IPS-18c (cell line): Measurements from ENCODE around the gene OR4D9.
"Not testable (repeated sequence)": the region's sequence is repeated elsewhere in the genome, so short reads cannot be mapped to it uniquely, and the experiment has no call there.

Experiments used
- H3K4me3 ChIP-seq: 2 replicates; pipeline ENCODE4 v1.7.0; 2013; ENCODE audit warnings: low read depth, mild to moderate bottlenecking, low read length, moderate library complexity; ENCODE audit not compliant: insufficient read depth
- H3K9me3 ChIP-seq: one replicate; pipeline ENCODE4 v1.6.1; 2013; ENCODE audit warnings: mild to moderate bottlenecking, low read length, moderate library complexity; ENCODE audit not compliant: control insufficient read depth, insufficient read depth

The OR4D9 gene

DNA sequence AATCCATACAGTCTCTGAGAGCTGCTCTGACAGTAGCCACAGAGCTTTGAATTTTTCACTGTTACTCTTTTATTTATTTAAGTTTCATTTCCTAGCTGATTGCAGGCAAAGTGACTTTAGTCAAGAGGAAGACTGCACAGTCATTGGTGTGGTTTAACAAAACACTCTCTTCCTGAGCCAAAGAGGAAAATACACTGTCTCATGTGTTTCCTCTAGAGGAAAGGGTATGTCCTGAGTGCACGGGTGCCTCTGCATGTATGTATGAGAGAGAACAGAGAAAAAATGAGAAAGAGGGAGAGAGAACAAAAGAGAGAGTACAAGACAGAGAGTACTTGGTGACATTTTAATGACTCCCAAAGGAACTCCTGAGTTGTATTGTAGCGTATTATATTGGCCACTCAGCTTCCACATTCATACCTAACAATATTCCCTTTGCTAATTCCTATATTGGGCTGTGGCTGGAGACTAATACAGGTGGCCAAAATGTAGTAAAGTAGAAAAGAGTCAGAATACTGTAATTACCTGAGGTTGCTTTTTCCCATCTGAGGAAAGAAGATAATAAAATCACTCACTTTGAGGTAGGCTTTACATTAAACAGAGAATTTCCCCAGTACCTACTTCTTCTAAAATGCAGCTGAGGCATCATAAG lies at the start of gene OR4D9:
OR4D9 (plus strand) TSS at position 599 of the 649 bp plus-strand sequence. CDS start 3,374 bp downstream, outside the sequence.
- H3K4me3 ChIP-seq = no peak within 1 kb of the TSS
- no peaks in the 10 kb centered on the region for H3K9me3 ChIP-seq

DNA sequence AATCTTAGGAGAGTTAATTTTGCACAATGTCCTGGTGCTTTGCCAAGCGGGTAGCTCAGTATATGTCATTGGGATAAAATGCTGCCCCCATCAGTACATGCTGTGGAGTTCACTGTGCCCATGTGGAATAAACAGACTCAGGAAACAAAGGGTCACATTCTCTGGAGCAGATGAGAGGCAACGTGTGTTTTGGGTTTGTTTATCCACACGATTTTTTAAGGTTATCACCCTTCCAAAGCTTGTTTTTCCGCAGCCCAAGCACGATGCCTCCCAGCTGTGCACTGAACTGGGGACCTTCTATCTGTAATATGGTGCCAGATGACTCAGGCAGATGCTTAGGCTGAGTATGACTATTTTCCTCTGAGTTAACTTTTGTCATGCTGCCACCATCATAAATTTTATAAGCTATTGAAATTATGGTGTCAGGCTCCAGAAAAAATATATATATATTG lies 48.1 kb upstream of the OR4D9 start:
- Histone ChIP-seq H3K4me3 (no peak overlapping the region), H3K9me3 (no peaks in the 10 kb centered on the region)

GRCh38 chr11:59473015-59473414 lies 38.3 kb upstream of the OR4D9 start, which contains the start of gene OR4D10:
TSS of gene OR4D10 (plus strand) at chr11:59473315. CDS start at chr11:59477430, 4,115 bp downstream.
- no peak within 1 kb of the TSS for H3K4me3 ChIP-seq
- H3K9me3 ChIP-seq = no peaks in the 10 kb centered on the region

DNA sequence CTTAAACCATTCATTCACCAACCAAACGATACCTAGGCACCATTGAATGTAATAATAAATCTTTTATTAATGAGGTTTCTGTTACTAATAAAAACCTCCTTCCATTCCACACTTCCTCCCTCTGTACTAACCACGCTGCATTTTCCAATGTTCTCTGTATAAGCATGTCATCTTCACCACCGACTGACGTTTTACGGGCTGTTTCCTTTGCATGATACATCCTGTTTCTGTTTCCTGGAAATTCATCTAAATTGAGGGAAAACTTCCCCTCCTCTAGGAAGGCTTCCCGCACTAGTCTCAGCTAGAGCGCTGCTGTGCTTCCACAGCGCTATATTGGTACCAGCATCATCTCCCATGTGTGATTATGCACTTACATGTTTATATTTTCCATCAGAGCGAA lies 36.2 kb upstream of the OR4D9 start:
- no peak overlapping the region for H3K4me3 ChIP-seq
- H3K9me3 ChIP-seq = no peaks in the 10 kb centered on the region

GRCh38 chr11:59479906-59480305 lies 31.4 kb upstream of the OR4D9 start:
- Histone ChIP-seq H3K4me3 (no peak overlapping the region), H3K9me3 (no peaks in the 10 kb centered on the region)

DNA sequence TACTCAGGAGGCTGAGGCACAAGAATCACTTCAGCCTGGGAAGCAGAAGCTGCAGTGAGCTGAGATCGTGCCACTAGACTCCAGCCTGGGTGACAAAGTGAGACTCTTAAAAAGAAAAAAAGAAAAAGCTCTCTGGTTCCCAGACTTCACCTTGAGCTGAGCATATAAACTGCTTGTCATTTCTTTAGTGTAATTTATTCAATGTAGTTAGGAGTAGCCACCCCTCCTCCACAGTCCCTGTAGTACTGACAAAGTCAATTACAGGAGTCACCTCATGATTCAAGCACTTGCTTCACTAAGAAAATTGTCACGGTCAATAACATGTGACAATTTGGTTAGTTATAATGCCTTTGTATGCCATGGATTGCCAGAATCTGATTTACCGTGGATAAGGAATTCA lies 31.0 kb upstream of the OR4D9 start:
- no peaks in the 10 kb centered on the region for H3K9me3 ChIP-seq
- H3K4me3 ChIP-seq = no peak overlapping the region

DNA sequence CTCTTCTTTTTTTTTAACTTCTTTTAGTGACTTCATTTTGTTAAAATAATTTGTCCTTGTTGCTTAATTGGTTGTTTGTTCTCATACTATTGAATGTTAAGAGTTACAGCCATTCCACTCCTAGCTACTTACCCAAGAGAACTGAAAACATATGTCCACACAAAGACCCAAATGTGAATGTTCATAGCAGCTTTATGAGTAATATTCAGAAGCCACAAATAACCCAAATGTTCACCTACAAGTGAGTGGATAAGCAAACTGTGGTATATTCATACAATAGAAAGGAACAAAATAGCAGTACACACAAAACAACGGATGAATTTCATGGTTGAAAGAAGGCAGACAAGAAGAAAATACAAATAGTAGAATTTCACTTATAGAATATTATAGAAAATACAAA lies 9.4 kb upstream of the OR4D9 start:
- H3K9me3 ChIP-seq = no peaks in the 10 kb centered on the region
- no peak overlapping the region for H3K4me3 ChIP-seq

DNA sequence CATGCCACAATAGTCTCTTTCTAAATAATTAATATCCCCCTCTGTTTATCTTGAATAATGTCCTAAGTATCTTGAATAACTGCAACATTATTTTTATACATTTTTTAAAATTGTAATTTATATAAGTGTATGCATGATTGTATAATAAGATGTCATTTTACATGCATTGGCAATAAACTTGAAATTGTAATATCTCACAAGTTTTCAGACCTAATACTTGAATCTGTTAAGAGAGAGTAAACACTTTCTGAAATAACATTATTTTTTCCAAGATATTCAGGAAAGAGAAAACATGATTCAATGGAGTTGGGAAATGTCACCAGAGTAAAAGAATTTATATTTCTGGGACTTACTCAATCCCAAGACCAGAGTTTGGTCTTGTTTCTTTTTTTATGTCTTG lies 8.1 kb upstream of the OR4D9 start, which contains the start of gene OR4D11:
OR4D11 (plus strand) TSS at position 301 of the 400 bp plus-strand sequence; CDS start at position 301, 0 bp downstream.
- no peak within 1 kb of the TSS for H3K4me3 ChIP-seq

GRCh38 chr11:59511675-59512074 lies 336 bp downstream of the OR4D9 start:
- Histone ChIP-seq H3K9me3 (no peaks in the 10 kb centered on the region), H3K4me3 (no peak overlapping the region)

More for the DNA sequence above, 8.1 kb upstream of the OR4D9 start, which contains the start of gene OR4D11:
- no peaks in the 10 kb centered on the region for H3K9me3 ChIP-seq

- H3K9me3 ChIP-seq, H3K4me3 ChIP-seq: not testable (repeated sequence)
Observed at GRCh38 chr11:59520139-59520538, 8.8 kb downstream of the OR4D9 start.

DNA sequence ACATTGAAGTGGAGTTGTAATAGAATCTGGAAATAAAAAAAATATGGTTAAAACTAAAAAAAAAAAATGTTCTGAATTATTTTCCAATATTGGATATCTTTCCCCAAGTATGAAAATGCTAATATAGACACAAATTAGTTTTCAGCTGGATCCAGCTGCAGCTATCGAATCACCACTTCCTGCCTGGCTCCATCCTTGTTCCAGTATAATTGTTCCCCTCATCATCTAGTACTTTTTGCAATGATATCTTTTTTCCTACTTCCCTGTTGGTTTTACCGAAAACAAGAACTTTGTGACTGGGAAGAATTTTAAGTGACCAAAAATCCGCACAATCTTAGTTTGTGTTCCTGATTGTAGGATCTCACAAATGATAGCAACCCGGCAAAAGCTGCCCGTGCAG lies 9.4 kb downstream of the OR4D9 start:
- Histone ChIP-seq H3K4me3 (no peak overlapping the region), H3K9me3 (no peaks in the 10 kb centered on the region)

DNA sequence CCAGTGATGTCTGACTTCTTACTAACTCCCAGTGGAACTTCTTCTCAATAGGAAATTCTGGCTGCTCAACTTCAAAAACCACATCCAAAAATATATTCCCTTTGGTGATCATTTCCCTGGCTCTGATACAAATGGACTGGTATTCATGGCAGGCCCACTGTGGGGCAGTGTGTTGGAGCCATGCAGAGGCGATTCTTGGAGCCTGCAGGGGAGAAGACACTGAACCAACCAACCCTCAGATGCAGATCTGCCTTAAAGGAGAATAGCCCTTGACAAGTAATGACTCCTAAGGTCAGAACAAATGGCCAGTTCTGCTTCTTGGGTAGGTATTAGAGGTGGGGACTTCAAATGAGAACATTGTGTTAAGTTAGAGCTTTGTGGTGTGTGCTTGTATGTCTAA lies 12.2 kb downstream of the OR4D9 start:
- Histone ChIP-seq H3K9me3 (no peaks in the 10 kb centered on the region), H3K4me3 (no peak overlapping the region)

DNA sequence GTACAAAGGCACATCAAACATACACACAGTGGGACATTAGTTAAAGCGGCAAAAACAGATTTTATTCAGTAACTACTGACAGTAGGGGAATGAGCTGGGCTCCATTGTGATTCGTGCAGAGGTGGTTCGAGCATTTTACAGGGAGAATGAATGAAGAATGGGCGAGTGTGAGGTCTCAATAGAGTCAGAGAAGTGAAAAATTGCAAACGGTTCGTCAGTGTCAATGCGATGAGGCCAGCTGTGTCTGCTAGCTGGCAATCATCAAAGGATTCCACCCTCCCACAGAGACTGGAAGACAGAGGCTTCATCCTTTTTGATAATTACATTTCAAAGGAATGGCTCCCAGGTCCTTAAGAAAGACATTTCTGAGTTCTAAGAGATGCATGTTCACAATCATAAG lies 17.4 kb downstream of the OR4D9 start:
- no peak overlapping the region for H3K4me3 ChIP-seq
- no peaks in the 10 kb centered on the region for H3K9me3 ChIP-seq

DNA sequence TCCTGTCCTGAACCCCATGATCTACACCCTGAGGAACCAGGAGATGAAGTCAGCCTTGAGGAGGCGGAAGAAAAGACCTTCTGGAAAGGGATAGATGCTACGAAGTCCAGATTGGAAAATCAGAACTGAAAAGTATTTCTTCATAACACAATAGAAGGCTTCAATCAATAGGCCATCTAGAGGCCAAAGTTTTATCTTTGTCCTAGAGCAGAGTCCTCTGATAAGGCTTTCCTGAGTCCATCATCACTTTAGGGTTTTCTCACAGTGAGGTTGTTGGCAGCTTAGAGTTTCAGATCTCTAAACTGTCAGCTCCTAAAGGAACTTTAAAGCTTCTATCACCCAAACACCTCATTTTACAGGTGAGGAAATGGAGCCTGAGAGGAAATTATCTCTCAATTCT lies 21.3 kb downstream of the OR4D9 start:
- H3K4me3 ChIP-seq = no peak overlapping the region
- H3K9me3 ChIP-seq = no peaks in the 10 kb centered on the region

DNA sequence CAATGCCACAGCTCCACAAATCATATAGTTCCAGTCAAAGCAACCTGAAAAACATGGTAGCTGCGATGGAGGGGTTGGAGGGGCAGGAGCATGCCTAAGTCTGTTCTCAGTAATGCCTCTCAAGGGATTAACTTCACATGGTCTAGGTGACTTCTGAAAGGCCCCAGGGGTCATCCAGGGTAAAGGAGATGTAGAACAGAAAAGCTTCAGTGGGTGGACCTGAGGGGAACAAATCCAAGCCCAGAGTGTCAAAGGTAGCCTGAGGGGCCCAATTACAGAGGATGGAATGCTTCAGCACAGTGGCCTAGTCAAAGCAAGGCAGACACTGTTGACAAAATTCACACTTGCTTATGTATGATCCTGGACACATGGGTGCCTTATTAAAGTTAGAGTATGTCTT lies 23.3 kb downstream of the OR4D9 start:
- Histone ChIP-seq H3K4me3 (no peak overlapping the region), H3K9me3 (no peaks in the 10 kb centered on the region)

DNA sequence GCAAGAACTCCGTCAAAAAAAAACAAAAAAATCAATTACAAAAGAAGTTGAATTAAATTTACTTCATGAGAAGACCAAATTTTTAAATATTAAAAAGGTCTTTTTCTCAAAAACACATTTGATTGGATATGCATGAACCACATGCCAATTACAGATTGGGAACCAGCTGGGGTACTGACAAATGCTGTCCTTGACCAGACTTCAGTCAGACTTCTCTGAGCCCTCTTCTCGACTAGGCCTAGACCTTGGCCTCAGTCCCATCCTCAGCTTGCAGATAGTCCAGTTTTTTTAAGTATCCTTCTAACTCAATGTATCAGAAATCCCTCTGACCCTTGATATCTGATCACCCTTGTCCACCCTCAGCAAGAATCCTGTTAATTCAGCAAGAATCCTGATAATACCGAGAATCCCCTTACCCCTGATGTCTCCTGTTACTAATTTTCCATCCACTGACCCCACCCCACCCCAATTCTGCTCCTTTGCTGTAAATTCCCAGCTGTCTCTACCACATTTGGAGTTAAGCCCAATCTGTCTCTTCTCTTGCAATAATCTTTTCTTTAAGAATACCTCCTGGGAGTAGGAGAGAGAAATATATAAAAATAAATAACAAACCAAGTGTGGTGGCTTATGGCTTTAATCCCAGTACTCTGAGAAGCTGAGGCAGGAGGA lies 30.9 kb downstream of the OR4D9 start:
- Histone ChIP-seq H3K4me3 (no peak overlapping the region), H3K9me3 (no peaks in the 10 kb centered on the region)

- not testable (repeated sequence) for H3K9me3 ChIP-seq, H3K4me3 ChIP-seq
Observed at GRCh38 chr11:59543713-59544112, 32.4 kb downstream of the OR4D9 start.

GRCh38 chr11:59544869-59545178 lies 33.5 kb downstream of the OR4D9 start:
- Histone ChIP-seq H3K9me3 (no peaks in the 10 kb centered on the region), H3K4me3 (no peak overlapping the region)
